Activated CD4-positive, alpha-beta T cell treated with anti-CD3 and anti-CD28 coated beads, Interleukin-2, amount 50 U/mL, for 1 hour (primary cell): ENCODE measurements around the gene SEPHS2.
A peak's percentile ranks its signal among the peaks of the same experiment; 100 is the strongest.
"Not testable (repeated sequence)": the region's sequence is repeated elsewhere in the genome, so short reads cannot be mapped to it uniquely, and the experiment has no call there.

Experiments used
- DNase-seq: peaks from one replicate; pipeline ENCODE4 v3.0.0-alpha.2; 2020

Gene SEPHS2

GRCh38 chr16:30445408-30446202 is at the start of gene SEPHS2:
SEPHS2 (minus strand) TSS chr16:30445874; CDS start chr16:30445727, 147 bp downstream.
- peak; percentile 95 for DNase-seq

GRCh38 chr16:30494709-30495108 is 49.0 kb upstream of the SEPHS2 start:
- DNase-seq = no peak

- no peak for DNase-seq
Measured at GRCh38 chr16:30493941-30494488, 48.3 kb upstream of the SEPHS2 start.

GRCh38 chr16:30491744-30492308 is 46.2 kb upstream of the SEPHS2 start:
- DNase-seq = no peak

- no peak for DNase-seq
Measured at GRCh38 chr16:30491229-30491628, 45.6 kb upstream of the SEPHS2 start.

GRCh38 chr16:30490210-30490609 is 44.5 kb upstream of the SEPHS2 start:
- no peak for DNase-seq

GRCh38 chr16:30488764-30489605 is 43.3 kb upstream of the SEPHS2 start:
- no peak for DNase-seq

GRCh38 chr16:30485818-30486436 is 40.3 kb upstream of the SEPHS2 start:
- DNase-seq = no peak

- DNase-seq = no peak
Measured at GRCh38 chr16:30484887-30485286, 39.2 kb upstream of the SEPHS2 start.

- no peak for DNase-seq
Measured at GRCh38 chr16:30482366-30482765, 36.7 kb upstream of the SEPHS2 start.

GRCh38 chr16:30481381-30481780 is 35.7 kb upstream of the SEPHS2 start:
- DNase-seq = no peak

- DNase-seq = no peak
Measured at GRCh38 chr16:30478766-30479478, 33.2 kb upstream of the SEPHS2 start.

GRCh38 chr16:30477773-30478172 is 32.1 kb upstream of the SEPHS2 start:
- DNase-seq = not testable (repeated sequence)

GRCh38 chr16:30476991-30477390 is 31.3 kb upstream of the SEPHS2 start:
- DNase-seq = no peak

- DNase-seq = no peak
Measured at GRCh38 chr16:30474684-30475083, 29.0 kb upstream of the SEPHS2 start.

GRCh38 chr16:30474074-30474452 is 28.4 kb upstream of the SEPHS2 start:
- DNase-seq = no peak

- DNase-seq = peak; percentile 41
Measured at GRCh38 chr16:30473231-30474073, 27.8 kb upstream of the SEPHS2 start.

- DNase-seq = peak; percentile 75
Measured at GRCh38 chr16:30472328-30472942, 26.8 kb upstream of the SEPHS2 start, which contains the start of gene ITGAL. ITGAL (plus strand) TSS chr16:30472742; CDS start chr16:30472838, 96 bp downstream.

- DNase-seq = no peak
Measured at GRCh38 chr16:30470632-30470995, 24.9 kb upstream of the SEPHS2 start.

- no peak for DNase-seq
Measured at GRCh38 chr16:30470170-30470512, 24.5 kb upstream of the SEPHS2 start.

- no peak for DNase-seq
Measured at GRCh38 chr16:30464078-30464477, 18.4 kb upstream of the SEPHS2 start.
